Neural progenitor cell (in vitro differentiated cells): Measurements from ENCODE around the gene VPS4B. TPM values are rescaled to one million over a fixed set of nuclear protein-coding genes. Genes with fewer than 3 reads are reported as not detected.
A peak's percentile ranks its signal among the peaks of the same experiment; 100 is the strongest.

Experiments used
- DNase-seq: peaks from one replicate; pipeline ENCODE4 v3.0.0-alpha.2; 2016; ENCODE audit warnings: low spot score
- H2AFZ ChIP-seq: fragments of 200-600 bp; sonication (generic); replicated peaks from 2 replicates; pipeline ENCODE4 v1.6.1; 2016; ENCODE audit warnings: antibody characterized with exemption
- H3F3A ChIP-seq: fragments of 200-600 bp; sonication (generic); 2 replicates; pipeline ENCODE4 v1.6.1; 2016; ENCODE audit warnings: antibody characterized with exemption, low read depth
- H3K27ac ChIP-seq: fragments of 200-600 bp; sonication (generic); 2 replicates; pipeline ENCODE4 v1.5.1; 2016; ENCODE audit warnings: mild to moderate bottlenecking
- H3K27me3 ChIP-seq: fragments of 200-600 bp; sonication (generic); 2 replicates; pipeline ENCODE4 v1.6.1; 2016; ENCODE audit warnings: mild to moderate bottlenecking, moderate library complexity
- H3K36me3 ChIP-seq: fragments of 200-600 bp; sonication (generic); 2 replicates; pipeline ENCODE4 v1.5.1; 2016
- H3K4me1 ChIP-seq: fragments of 200-600 bp; sonication (generic); 2 replicates; pipeline ENCODE4 v1.6.1; 2016; ENCODE audit warnings: mixed run types
- H3K4me2 ChIP-seq: fragments of 200-600 bp; sonication (generic); 2 replicates; pipeline ENCODE4 v1.6.1; 2016
- H3K4me3 ChIP-seq: fragments of 200-600 bp; sonication (generic); 2 replicates; pipeline ENCODE4 v1.5.1; 2016
- H3K79me2 ChIP-seq: fragments of 200-600 bp; sonication (generic); 2 replicates; pipeline ENCODE4 v1.6.1; 2016; ENCODE audit warnings: low read depth
- H3K9ac ChIP-seq: fragments of 200-600 bp; sonication (generic); 2 replicates; pipeline ENCODE4 v1.6.1; 2016
- H3K9me3 ChIP-seq: fragments of 200-600 bp; sonication (generic); 2 replicates; pipeline ENCODE4 v1.5.1; 2016; ENCODE audit warnings: low read depth
- H4K20me1 ChIP-seq: fragments of 200-600 bp; sonication (generic); 2 replicates; pipeline ENCODE4 v1.6.1; 2016; ENCODE audit warnings: low read depth
- H3K27ac Mint-ChIP-seq: 3 replicates; pipeline ENCODE4 v1.8.0; 2021; ENCODE audit warnings: mixed read lengths
- H3K27me3 Mint-ChIP-seq: 2 replicates; pipeline ENCODE4 v1.8.0; 2022; ENCODE audit warnings: low read depth, mild to moderate bottlenecking, inconsistent platforms, moderate library complexity, mixed read lengths; ENCODE audit not compliant: insufficient read depth
- H3K36me3 Mint-ChIP-seq: 3 replicates; pipeline ENCODE4 v1.8.0; 2021; ENCODE audit warnings: mixed read lengths
- H3K4me1 Mint-ChIP-seq: 3 replicates; pipeline ENCODE4 v1.8.0; 2021; ENCODE audit warnings: mixed read lengths
- H3K4me3 Mint-ChIP-seq: 3 replicates; pipeline ENCODE4 v1.8.0; 2021; ENCODE audit warnings: mild to moderate bottlenecking, moderate library complexity, mixed read lengths
- H3K9me3 Mint-ChIP-seq: 3 replicates; pipeline ENCODE4 v1.8.0; 2020; ENCODE audit warnings: mixed read lengths
- CTCF ChIP-seq: fragments of 200-600 bp; sonication (generic); IDR thresholded peaks from 2 replicates; pipeline ENCODE4 v1.5.1; 2017; ENCODE audit warnings: antibody characterized with exemption, mild to moderate bottlenecking
- EZH2 ChIP-seq: fragments of 200-600 bp; sonication (generic); IDR thresholded peaks from 2 replicates; pipeline ENCODE4 v1.6.1; 2017; ENCODE audit warnings: antibody characterized with exemption, mild to moderate bottlenecking, moderate library complexity
- EZH2phosphoT487 ChIP-seq: fragments of 200-600 bp; sonication (generic); IDR thresholded peaks from 2 replicates; pipeline ENCODE4 v1.6.1; 2017; ENCODE audit warnings: antibody characterized with exemption
- total RNA-seq: library from RNA; depleted of rRNA; stranded (reverse); fragments of >200 nt; gene quantifications from 2 replicates; pipeline ENCODE4 v1.2.3, GENCODE V29; 2015; ENCODE audit warnings: low replicate concordance

The VPS4B gene
- total RNA-seq, 1 donor from 2014 or later = 42.2 TPM

- Mint-ChIP-seq H3K9me3 (no peaks in the 10 kb centered on the region), H3K36me3 (peaks cover 15% of the 10 kb centered on the region), H3K27me3 (peaks cover 2% of the 10 kb centered on the region), H3K4me1 (no peaks in the 10 kb centered on the region), H3K27ac (no peak overlapping the region), H3K4me3 (no peak overlapping the region)
- no peaks in the 10 kb centered on the region for H3K4me1 ChIP-seq
- no peak overlapping the region for H2AFZ ChIP-seq
- DNase-seq = no peak
- no peak overlapping the region for H3K9ac ChIP-seq
- no peaks in the 10 kb centered on the region for H3K27me3 ChIP-seq
- no peak overlapping the region for H3K4me2 ChIP-seq
- no peaks in the 10 kb centered on the region for H3K36me3 ChIP-seq
- H3F3A ChIP-seq = no peaks in the 10 kb centered on the region
- no peaks in the 10 kb centered on the region for H3K79me2 ChIP-seq
- H3K4me3 ChIP-seq = no peak overlapping the region
- no peak overlapping the region for H3K27ac ChIP-seq
- peaks cover 7% of the 10 kb centered on the region for H4K20me1 ChIP-seq
- no peak for TF ChIP-seq EZH2
- TF ChIP-seq CTCF = no peak
- no peak for TF ChIP-seq EZH2phosphoT487
- H3K9me3 ChIP-seq = no peaks in the 10 kb centered on the region
Measured at GRCh38 chr18:63344263-63344662, 78.0 kb downstream of the VPS4B start.

- Histone ChIP-seq H3K9me3 (no peaks in the 10 kb centered on the region), H3K9ac (no peak overlapping the region), H2AFZ (no peak overlapping the region), H3K4me2 (no peak overlapping the region), H3F3A (no peaks in the 10 kb centered on the region), H3K27me3 (no peaks in the 10 kb centered on the region), H3K27ac (no peak overlapping the region), H3K4me1 (no peaks in the 10 kb centered on the region), H3K4me3 (no peak overlapping the region), H4K20me1 (peaks cover 7% of the 10 kb centered on the region), H3K79me2 (no peaks in the 10 kb centered on the region), H3K36me3 (no peaks in the 10 kb centered on the region)
- H3K4me3 Mint-ChIP-seq = no peak overlapping the region
- H3K27me3 Mint-ChIP-seq = peaks cover 2% of the 10 kb centered on the region
- no peaks in the 10 kb centered on the region for H3K9me3 Mint-ChIP-seq
- no peak overlapping the region for H3K27ac Mint-ChIP-seq
- DNase-seq = peak; percentile 66
- H3K36me3 Mint-ChIP-seq = peaks cover 18% of the 10 kb centered on the region
- TF ChIP-seq CTCF (peak; percentile 68), EZH2 (no peak)
- no peaks in the 10 kb centered on the region for H3K4me1 Mint-ChIP-seq
Measured at GRCh38 chr18:63342206-63342605, 80.1 kb downstream of the VPS4B start.

- Histone ChIP-seq H3K27me3 (no peaks in the 10 kb centered on the region), H3K27ac (no peak overlapping the region), H2AFZ (no peak overlapping the region), H3F3A (no peaks in the 10 kb centered on the region), H3K9ac (no peak overlapping the region), H3K4me2 (no peak overlapping the region), H3K36me3 (no peaks in the 10 kb centered on the region), H3K4me3 (no peak overlapping the region), H3K4me1 (no peaks in the 10 kb centered on the region), H4K20me1 (peaks cover 5% of the 10 kb centered on the region), H3K79me2 (no peaks in the 10 kb centered on the region), H3K9me3 (no peaks in the 10 kb centered on the region)
- Mint-ChIP-seq H3K27ac (no peak overlapping the region), H3K36me3 (peaks cover 18% of the 10 kb centered on the region), H3K4me1 (no peaks in the 10 kb centered on the region), H3K27me3 (peaks cover 2% of the 10 kb centered on the region), H3K9me3 (no peaks in the 10 kb centered on the region), H3K4me3 (no peak overlapping the region)
- TF ChIP-seq EZH2phosphoT487 (no peak), CTCF (peak; percentile 84)
- DNase-seq = peak; percentile 86
Measured at GRCh38 chr18:63339920-63340484, 82.3 kb downstream of the VPS4B start.

Other genes with a start within 250 kb of the VPS4B start
- gene BCL2, start 102.7 kb downstream of the VPS4B start, total RNA-seq = 4.2 and 4.9 TPM in 2 replicates
- gene KDSR, start 55.3 kb downstream of the VPS4B start, total RNA-seq = 20.6 and 21.2 TPM in 2 replicates
- gene SERPINB5, start 54.5 kb upstream of the VPS4B start, total RNA-seq = 0.09 TPM in 1 of 2 replicates, not detected in the other
- gene SERPINB12, start 119.9 kb upstream of the VPS4B start, total RNA-seq = not detected in 2 replicates
- gene SERPINB13, start 164.9 kb upstream of the VPS4B start, total RNA-seq = not detected in 2 replicates
- not detected in 2 replicates for gene SERPINB4, start 221.8 kb upstream of the VPS4B start, total RNA-seq
- gene SERPINB3, start 239.4 kb upstream of the VPS4B start, total RNA-seq = not detected in 2 replicates